SIG-M5 (cell line): ENCODE data around the gene HK2.
"Not testable (repeated sequence)": the region's sequence is repeated elsewhere in the genome, so short reads cannot be mapped to it uniquely, and the experiment has no call there.

Source experiments
- DNase-seq: peaks from one replicate; lab custom pipeline; 2025; lab: John Stamatoyannopoulos, UW

The HK2 gene

DNA sequence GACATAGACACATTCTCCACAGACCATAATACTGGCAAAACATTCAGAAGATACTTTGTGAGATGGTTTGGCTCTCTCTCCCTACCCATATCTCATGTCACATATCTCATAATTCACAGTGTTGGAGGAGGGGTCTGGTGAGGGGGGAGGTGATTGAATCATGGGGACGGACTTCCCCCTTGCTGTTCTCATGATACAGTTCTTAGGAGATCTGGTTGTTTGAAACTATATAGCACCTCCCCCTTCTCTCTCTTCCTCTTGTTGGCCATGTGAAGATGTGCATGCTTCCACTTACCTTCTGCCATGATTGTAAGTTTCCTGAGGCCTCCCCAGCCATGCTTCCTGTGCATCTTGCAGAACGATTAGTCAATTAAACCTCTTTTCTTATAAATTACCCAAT lies 61.1 kb downstream of the HK2 start:
- DNase-seq: no peak

DNA sequence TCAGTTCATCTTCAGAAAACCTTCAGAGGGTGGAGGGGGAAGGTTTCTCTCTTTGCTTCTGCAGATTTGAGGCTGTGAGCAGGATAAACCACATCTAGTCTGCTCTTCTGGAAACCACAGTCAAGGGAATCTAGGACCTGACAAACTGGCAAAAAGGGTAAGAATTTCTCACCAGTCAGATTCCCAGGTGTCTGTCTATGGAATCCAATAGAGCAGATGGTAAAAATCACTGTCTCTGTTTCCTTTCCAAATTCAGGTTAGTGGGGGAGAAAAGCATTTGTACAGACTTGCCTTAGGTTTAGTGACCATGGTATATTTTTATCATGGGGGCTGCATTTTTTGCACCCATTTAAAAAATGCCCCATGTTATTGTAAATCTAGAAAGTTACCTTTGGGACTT lies 62.3 kb downstream of the HK2 start:
- no peak for DNase-seq

DNA sequence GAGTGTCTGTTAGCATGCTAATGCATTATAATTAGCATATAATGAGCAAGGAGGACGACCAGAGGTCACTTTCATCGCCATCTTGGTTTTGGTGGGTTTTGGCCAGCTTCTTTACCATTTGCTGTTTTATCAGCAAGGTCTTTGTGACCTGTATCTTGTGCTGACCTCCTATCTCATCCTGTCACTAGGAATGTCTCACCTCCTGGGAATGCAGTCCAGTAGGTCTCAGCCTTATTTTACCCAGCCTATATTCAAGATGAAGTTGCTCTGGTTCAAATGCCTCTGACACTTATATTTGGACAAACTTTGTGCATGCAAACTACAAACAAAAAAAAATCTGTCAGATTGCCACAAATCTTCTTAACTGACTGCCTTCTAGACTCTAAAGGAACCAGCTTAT lies 66.3 kb downstream of the HK2 start:
- not testable (repeated sequence) for DNase-seq

DNA sequence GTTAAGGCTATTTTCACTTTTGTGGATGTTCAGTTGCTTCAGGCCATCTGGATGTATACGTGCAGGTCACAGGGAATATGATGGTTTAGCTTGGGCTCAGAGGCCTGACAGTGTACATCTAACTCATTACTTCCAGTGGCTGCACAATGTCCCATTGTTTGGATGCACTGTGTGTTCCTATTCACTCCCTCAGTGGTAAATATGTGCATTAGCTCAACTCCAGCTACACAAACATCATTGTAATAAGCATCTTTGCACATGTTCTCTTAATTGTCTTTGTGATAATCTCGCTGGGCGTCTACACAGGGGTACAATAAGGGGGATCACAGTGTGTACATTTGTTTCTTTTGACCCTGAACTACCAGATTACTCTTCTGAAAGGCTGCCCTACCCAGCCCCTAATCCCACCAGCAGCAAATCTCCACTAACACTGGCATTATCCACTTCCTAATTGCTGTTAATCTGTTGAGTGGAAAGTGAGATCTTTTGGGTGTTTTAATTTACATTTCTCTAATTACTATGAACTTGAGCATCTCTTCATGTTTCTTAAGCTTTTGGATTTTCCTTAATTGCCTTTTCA lies 68.4 kb downstream of the HK2 start:
- DNase-seq: no peak

DNA sequence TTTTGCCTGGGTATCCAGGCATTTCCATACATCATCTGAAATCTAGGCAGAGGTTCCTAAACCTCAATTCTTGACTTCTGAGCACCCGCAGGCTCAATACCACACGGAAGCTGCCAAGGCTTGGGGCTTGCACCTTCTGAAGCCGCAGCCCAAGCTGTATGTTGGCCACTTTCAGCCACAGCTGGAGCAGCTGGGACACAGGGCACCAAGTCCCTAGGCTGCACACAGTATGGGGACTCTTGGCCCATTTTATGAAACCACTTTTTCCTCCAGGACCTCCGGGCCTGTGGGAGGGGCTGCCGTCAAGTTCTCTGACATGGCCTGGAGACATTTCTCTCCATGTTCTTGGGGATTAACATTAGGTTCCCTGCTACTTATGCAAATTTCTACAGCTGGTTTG lies 72.5 kb downstream of the HK2 start:
- no peak for DNase-seq

DNA sequence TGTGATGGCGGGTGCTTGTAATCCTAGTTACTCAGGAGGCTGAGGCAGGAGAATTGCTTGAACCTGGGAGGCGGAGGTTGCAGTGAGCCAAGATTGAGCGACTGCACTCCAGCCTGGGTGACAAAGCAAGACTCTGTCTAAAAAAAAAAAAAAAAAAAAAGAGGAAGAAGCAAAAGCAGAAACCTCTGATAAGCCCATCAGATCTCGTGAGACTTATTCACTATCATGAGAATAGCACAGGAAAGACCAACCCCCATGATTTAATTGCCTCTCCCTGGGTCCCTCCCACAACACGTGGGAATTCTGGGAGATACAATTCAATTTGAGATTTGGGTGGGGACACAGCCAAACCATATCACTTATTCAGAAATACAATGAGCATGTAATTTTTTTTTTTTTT lies 73.6 kb downstream of the HK2 start:
- not testable (repeated sequence) for DNase-seq

- DNase-seq: no peak
These were observed 75.0 kb downstream of the HK2 start for GRCh38 chr2:74908748-74909444.

DNA sequence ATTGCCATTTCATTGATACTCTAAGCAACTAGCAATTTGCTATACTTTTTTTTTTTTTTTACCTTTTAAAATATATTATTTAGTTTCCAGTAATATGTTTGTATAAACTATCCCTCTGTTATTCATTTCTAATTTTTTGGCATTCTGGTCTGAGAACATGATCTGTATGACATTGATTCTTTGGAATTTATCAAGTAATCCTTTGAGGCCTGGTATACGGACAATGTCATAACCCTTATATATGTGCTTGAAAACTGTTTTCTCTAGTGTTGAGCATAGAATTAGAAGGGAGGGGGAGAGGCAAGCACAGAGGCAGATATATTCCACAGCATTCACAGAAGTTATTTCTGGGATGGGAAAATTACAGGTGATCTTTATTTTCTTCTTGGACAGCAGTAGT lies 76.3 kb downstream of the HK2 start:
- no peak for DNase-seq

DNA sequence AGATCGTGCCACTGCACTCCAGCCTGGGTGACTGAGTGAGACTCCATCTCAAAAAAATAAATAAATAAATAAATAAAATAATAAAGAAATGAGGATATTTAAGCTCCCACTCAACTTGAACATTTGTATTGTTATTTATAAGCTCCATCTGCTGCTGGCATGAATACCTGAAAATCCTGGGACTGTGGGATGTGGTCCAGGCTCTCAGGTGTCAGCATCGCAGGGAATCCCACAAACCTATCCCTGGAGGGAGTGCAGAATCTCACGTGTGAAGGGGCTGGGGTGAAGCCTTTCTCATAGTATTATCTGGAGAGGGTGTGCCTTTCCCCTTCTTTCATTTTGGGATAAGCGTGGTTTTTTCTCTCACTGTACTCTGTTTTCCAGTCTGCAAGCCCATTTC lies 77.1 kb downstream of the HK2 start:
- DNase-seq: no peak

GRCh38 chr2:74915743-74916142 lies 81.8 kb downstream of the HK2 start:
- DNase-seq: no peak

DNA sequence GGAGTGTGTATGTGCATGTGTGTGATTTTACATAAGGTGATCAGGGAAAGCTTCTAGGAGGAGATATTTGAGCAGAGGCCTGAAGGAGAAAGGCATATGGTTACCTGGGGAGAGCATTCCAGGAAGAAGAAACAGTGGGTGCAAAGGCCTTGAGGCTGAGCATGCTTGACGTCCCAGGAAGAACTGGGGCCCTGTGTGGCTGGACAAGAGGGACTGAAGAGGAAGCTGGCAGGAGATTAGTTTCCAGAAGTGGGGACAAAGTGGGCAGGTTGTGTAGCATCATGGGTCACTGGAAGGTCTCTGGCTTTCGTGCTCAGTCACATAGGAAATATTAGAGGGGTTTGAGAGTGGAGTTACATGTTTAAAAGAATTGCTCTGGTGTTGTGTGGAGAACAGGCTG lies 82.5 kb downstream of the HK2 start:
- no peak for DNase-seq

DNA sequence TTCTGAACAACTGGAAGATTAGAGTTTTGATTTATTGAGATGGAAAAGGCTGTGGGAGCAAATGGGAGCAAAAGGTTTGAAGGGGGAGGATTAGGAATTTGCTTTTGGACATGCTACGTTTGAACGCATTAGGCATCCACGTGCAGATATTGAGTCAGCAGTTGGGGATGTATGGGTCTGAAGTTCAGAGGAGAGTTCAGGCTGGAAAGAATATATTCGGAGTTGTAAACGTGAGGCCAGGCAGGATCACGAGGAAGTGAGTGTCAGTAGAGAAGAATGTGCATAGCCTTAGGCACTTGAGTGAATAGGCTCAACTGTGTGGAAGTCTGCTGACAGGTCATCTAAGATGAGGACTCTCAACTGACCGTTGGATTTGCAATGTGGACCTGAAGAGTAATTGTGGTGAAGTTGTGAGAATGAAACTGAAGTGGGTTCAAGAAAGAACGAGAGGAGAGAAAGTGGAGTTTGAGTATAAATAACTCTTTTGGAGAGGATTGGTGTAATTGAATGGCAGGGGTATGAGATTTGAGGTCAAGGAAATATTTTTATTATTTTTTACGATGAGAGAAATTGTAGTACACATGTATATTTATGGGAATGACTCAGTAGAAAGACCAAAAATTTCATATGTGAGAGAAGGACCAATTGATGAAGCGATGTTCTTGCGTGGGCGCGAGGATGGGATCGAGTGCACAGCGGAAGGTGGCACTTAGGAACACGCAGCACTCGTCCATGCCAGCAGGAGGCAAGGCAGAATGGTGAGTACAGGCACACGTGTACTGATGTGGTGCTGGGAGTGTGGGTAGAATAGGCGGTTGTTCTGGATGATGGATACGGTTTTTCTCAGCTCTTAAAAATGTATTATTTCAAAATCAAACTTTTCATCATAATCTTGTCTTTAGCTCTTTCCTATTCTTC lies 84.0 kb downstream of the HK2 start:
- DNase-seq: no peak

- DNase-seq: no peak
These were observed 85.9 kb downstream of the HK2 start for GRCh38 chr2:74919827-74920226.

DNA sequence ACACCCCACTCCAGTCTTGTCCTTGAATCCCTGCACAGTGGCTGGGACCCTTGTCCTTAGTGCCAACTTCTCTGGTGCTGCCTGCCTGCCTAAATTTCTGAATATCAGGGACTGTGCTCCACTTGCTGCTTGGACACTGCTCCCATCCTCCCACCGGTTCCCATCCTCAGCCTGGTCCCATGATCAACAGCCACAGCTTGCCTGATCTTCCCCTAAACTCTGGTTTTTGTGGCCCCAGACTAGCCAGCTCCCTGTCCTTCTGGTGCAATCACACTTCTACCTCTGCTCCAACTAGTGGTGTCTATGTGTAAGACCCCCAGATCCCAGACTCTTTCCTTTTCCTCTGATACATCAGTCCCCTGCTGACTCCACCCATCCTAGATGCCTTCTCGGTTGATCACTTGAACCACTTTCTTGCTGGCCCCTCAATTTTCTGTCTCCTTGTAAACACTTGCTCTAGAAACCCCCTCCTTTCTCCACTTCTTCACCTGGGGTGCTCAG lies 87.4 kb downstream of the HK2 start:
- no peak for DNase-seq

DNA sequence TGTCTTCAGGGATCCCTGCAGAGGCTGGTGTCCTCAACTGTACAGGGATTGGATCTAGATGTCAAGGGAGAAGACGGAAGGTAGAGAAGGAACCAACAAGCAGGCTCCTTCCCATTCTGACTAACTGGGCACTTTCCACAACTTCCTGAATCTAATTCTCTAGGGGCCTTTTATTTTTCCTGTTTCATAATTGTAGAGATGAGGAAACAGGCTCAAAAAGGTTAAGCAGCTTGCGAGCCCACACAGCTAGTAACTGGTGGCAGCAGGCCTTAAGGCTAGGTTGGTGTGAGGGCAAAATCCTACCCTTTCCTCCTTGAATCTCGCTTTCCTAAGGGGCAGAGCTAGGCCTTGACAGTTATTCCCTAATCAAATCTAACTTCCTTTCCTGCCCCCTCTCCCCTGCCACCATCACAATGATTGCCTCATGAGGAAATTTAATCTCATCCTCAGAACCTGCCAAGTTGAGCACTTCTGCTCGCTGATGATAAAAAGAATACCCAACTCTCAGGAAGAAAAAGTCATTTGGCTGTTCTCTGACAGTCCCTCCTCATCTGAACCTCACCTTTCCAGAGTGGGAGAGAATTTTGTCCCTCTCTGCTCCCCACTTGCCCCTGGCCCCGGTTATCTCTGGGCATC lies 88.8 kb downstream of the HK2 start:
- DNase-seq: peak; percentile 76

DNA sequence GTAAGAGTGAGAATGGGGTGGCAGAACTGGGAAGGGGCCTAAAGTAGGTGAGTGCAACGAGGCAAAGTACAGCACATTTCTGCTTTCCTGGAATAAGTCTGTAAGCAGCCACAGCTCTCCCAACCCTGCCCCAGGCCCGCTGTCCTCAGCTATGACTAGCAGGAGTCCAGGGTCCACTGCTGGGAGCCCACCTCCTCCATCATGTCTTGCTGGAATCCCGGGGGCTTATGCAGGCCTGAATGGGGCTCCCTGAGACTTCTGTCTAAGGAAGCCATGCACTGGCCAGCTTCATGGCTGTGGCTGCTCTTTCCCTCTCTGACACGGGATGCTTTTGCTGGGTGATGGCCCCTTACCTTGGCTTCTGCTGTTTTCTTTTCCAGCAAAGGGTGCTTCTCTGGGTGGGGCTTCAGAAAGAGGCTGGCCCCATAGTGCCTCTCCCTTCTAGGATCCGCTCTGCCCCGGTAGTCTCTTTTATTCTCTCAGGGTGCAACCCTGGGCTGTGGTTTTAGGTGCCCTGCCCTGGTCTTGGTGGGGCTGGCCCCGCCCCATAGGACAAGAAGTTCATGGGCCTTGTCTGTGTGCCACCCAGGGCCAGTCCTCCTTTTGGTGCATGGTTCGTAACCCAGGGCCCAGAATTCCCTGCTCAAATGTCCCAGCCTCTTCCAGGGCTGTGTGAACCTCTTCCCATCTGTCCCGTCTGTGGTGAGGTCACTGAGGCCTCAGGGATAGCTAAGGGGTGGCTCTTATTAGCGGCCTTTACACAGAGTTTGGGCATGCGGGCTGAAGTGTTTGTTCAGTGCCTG lies 90.7 kb downstream of the HK2 start:
- no peak for DNase-seq

- no peak for DNase-seq
These were observed 91.4 kb downstream of the HK2 start for GRCh38 chr2:74925361-74925786.

DNA sequence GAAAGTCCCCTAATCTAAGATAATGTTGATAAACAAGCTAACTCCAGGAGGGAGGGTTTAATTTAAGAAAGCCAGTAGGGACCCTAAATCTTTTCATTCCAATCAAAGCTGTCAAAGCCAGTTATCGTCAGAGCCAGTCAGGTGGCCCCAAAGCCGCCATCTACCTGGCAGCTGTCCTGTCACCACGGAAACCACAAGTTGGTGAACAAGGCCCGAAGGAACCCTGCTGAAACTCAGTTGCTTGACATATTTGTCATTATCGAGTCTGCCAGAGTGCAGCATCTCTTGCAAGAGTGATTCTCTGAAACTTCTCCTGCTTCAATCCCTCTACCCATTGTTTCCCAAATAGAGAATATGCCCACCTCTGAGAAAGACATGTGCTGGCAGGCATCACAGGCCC lies 93.7 kb downstream of the HK2 start:
- no peak for DNase-seq

DNA sequence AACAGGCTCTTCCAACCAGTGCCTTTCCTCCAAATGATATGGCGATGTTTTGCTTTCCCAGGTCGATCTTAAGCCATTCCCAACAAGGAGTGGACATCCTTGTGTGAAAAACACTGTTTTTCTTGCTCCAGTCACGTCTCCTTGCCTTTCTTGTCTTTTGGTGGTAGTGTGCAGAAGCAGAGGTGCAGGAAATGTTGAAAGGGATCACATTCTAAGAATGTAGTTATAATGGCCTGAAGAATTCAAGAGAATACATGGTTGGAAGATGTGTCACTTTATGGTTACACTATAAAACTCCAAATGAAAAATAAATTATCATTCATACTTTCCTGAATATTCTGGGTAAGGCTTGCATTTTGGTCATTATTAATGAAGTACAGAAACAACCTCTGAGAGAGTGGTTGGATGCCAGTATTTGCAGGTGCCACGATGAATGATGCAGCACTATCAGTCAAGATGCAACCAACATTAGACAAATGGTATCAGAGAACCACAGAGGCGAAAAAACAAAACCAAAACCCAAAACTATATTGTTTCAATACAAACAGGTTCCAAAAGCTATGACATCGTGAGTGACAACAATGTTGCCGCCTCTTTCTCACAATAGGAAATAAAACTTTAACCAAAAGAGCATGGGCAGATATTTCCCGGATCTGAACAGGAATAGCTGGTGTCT lies 97.0 kb downstream of the HK2 start:
- DNase-seq: no peak

DNA sequence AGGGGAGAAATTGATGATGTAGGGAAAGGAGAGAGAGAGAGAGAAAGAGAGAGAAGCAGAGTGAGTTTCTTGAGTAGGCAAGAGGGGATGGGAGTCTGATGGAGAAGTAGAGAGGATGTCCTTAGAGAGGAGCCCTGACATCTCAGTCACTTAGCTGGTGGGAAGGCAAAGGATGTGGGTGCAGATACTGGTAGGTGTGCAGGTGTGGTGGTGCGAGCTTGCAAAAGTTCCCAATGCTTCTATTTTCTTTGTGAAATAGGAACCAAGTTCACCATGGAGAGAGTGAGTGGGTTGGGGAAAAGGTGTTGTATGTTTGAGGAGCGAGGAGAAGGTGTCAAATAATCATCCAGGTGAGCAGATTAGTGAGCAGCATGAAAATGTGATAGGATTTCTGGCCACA lies 98.0 kb downstream of the HK2 start:
- DNase-seq: no peak

- no peak for DNase-seq
These were observed 102.1 kb downstream of the HK2 start for GRCh38 chr2:74935975-74936391.
